ENCODE data around the gene C10orf62. TPM values are rescaled to one million over a fixed set of nuclear protein-coding genes. Genes with fewer than 3 reads are reported as not detected.

The C10orf62 gene
- total RNA-seq, 1 experiment from 2014 or later = not detected

- TF ChIP-seq USF2 (CRISPR knock-in tag; IDR thresholded peaks at IDR 0.05) (no peak), ZNF317 (CRISPR knock-in tag; IDR thresholded peaks at IDR 0.05; ENCODE audit: borderline replicate concordance, low read depth) (no peak), ETV6 (CRISPR knock-in tag; IDR thresholded peaks at IDR 0.05) (no peak), ESRRA (CRISPR knock-in tag; IDR thresholded peaks at IDR 0.05; ENCODE audit: borderline replicate concordance) (no peak), ZNF416 (CRISPR knock-in tag; IDR thresholded peaks at IDR 0.05) (no peak), GTF2I (CRISPR knock-in tag; conservative IDR thresholded peaks at IDR 0.05) (no peak), CREM (CRISPR knock-in tag; IDR thresholded peaks at IDR 0.05) (no peak), CBFB (CRISPR knock-in tag; IDR thresholded peaks at IDR 0.05; ENCODE audit: low read depth) (no peak), MXD4 (CRISPR knock-in tag; IDR thresholded peaks at IDR 0.05; ENCODE audit: borderline replicate concordance) (no peak), JUN (CRISPR knock-in tag; IDR thresholded peaks at IDR 0.05) (no peak), PREB (CRISPR knock-in tag; IDR thresholded peaks at IDR 0.05; ENCODE audit: borderline replicate concordance) (no peak)
- TF ChIP-seq, protein P1, sequence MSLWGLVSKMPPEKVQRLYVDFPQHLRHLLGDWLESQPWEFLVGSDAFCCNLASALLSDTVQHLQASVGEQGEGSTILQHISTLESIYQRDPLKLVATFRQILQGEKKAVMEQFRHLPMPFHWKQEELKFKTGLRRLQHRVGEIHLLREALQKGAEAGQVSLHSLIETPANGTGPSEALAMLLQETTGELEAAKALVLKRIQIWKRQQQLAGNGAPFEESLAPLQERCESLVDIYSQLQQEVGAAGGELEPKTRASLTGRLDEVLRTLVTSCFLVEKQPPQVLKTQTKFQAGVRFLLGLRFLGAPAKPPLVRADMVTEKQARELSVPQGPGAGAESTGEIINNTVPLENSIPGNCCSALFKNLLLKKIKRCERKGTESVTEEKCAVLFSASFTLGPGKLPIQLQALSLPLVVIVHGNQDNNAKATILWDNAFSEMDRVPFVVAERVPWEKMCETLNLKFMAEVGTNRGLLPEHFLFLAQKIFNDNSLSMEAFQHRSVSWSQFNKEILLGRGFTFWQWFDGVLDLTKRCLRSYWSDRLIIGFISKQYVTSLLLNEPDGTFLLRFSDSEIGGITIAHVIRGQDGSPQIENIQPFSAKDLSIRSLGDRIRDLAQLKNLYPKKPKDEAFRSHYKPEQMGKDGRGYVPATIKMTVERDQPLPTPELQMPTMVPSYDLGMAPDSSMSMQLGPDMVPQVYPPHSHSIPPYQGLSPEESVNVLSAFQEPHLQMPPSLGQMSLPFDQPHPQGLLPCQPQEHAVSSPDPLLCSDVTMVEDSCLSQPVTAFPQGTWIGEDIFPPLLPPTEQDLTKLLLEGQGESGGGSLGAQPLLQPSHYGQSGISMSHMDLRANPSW (CRISPR knock-in tag; conservative IDR thresholded peaks at IDR 0.05; ENCODE audit: low read depth) = no peak
These were observed 17.6 kb downstream of the C10orf62 start (continued) for GRCh38 chr10:97607095-97607636.

DNA sequence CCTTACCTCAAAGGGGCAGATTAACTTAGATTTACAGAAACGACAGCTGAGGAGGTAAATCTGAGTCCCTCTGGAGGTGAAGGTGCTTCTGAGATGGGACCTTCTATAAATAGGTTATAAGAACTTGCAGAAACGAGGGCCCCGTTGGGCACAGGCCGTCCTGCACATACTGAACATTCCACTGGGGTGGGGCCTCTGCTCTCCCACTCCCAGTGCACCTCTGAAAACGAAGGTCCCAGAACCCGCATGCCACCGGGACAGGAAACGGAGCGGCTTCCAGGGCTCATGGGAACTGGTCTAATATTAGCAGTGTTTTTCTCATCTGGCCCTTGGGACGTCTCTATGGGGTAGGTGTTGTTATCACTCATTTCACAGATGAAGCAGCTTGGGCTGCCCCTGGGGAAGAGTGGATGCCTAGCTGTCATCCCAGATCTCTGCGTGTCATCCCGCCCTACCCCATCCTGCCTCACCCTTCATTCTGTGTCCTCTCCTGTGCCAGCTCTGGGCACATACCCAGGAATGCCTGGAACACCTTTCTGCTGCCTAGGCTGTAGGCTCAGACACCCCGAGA is 19.6 kb downstream of the C10orf62 start:
- no peak for ATAC-seq
- Mint-ChIP-seq H3K4me3 (no peak overlapping the region), H3K27me3 (ENCODE audit: low read depth) (no peaks in the 10 kb centered on the region), H3K36me3 (no peaks in the 10 kb centered on the region), H3K4me1 (peaks cover 14% of the 10 kb centered on the region), H3K27ac (no peak overlapping the region), H3K9me3 (no peaks in the 10 kb centered on the region)
- ChIA-PET CTCF (interaction anchor here (0.9 to 1.8 kb wide), 4 partner anchors 35 to 145 kb away, joined by 4 to 7 read pairs (median 4); partner anchors contain the start of gene ANKRD2), POLR2A (no interaction called here)
- DNase-seq (ENCODE audit: low spot score) = no peak
- TF ChIP-seq FOXP1 (CRISPR knock-in tag; IDR thresholded peaks at IDR 0.05; ENCODE audit: borderline replicate concordance) (no peak), HMGA2 (CRISPR knock-in tag; IDR thresholded peaks at IDR 0.05) (no peak), ZNF396 (CRISPR knock-in tag; IDR thresholded peaks at IDR 0.05; ENCODE audit: borderline replicate concordance) (no peak), NFYB (CRISPR knock-in tag; conservative IDR thresholded peaks at IDR 0.05; ENCODE audit: low read depth) (no peak), EMX1 (CRISPR knock-in tag; IDR thresholded peaks at IDR 0.05) (no peak), ZNF219 (CRISPR knock-in tag; IDR thresholded peaks at IDR 0.05; ENCODE audit: borderline replicate concordance) (no peak), MLX (CRISPR knock-in tag; IDR thresholded peaks at IDR 0.05) (no peak), ZNF263 (CRISPR knock-in tag; IDR thresholded peaks at IDR 0.05; ENCODE audit: low read depth) (no peak), SOX15 (CRISPR knock-in tag; IDR thresholded peaks at IDR 0.05) (no peak), HMGXB4 (CRISPR knock-in tag; IDR thresholded peaks at IDR 0.05) (no peak), NFE2L1 (CRISPR knock-in tag; IDR thresholded peaks at IDR 0.05) (no peak), GTF2I (CRISPR knock-in tag; conservative IDR thresholded peaks at IDR 0.05) (no peak), KAT7 (CRISPR knock-in tag; IDR thresholded peaks at IDR 0.05; ENCODE audit: borderline replicate concordance) (no peak), JUN (CRISPR knock-in tag; IDR thresholded peaks at IDR 0.05) (no peak)
- TF ChIP-seq, protein P1 (CRISPR knock-in tag; conservative IDR thresholded peaks at IDR 0.05; ENCODE audit: low read depth) = no peak
- TF ChIP-seq, protein P2, sequence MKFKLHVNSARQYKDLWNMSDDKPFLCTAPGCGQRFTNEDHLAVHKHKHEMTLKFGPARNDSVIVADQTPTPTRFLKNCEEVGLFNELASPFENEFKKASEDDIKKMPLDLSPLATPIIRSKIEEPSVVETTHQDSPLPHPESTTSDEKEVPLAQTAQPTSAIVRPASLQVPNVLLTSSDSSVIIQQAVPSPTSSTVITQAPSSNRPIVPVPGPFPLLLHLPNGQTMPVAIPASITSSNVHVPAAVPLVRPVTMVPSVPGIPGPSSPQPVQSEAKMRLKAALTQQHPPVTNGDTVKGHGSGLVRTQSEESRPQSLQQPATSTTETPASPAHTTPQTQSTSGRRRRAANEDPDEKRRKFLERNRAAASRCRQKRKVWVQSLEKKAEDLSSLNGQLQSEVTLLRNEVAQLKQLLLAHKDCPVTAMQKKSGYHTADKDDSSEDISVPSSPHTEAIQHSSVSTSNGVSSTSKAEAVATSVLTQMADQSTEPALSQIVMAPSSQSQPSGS (CRISPR knock-in tag; IDR thresholded peaks at IDR 0.05; ENCODE audit: borderline replicate concordance, low read depth) = no peak

Measured in WTC11 (cell line).